Mesendoderm (in vitro differentiated cells): Measurements from ENCODE around the gene SLC22A5.

Source experiments
- DNase-seq: peaks from one replicate; pipeline ENCODE4 v3.0.0; 2013
- H2AK5ac ChIP-seq: 2 replicates; pipeline ENCODE4 v1.6.1; 2013; ENCODE audit warnings: low read length, inconsistent platforms
- H2BK120ac ChIP-seq: 2 replicates; pipeline ENCODE4 v1.6.1; 2013; ENCODE audit warnings: low read depth, mild to moderate bottlenecking, low read length, moderate library complexity, mixed read lengths
- H2BK15ac ChIP-seq: replicated peaks from 2 replicates; pipeline ENCODE4 v1.6.1; 2013; ENCODE audit warnings: low read depth, mild to moderate bottlenecking, moderate library complexity
- H2BK5ac ChIP-seq: 2 replicates; pipeline ENCODE4 v1.6.1; 2013; ENCODE audit warnings: low read length, inconsistent platforms
- H3K18ac ChIP-seq: 2 replicates; pipeline ENCODE4 v1.6.1; 2013; ENCODE audit warnings: mild to moderate bottlenecking, low read length, mixed read lengths
- H3K23ac ChIP-seq: one replicate; pipeline ENCODE4 v1.6.1; 2013; ENCODE audit warnings: low read length
- H3K27ac ChIP-seq: 2 replicates; pipeline ENCODE4 v1.5.1; 2013; ENCODE audit warnings: low read depth, mild to moderate bottlenecking, inconsistent platforms, low read length, moderate library complexity
- H3K27me3 ChIP-seq: 2 replicates; pipeline ENCODE4 v1.6.1; 2013; ENCODE audit warnings: low read length, control low read depth, mild to moderate bottlenecking, inconsistent platforms; ENCODE audit not compliant: insufficient read depth, poor library complexity
- H3K36me3 ChIP-seq: 2 replicates; pipeline ENCODE4 v1.6.1; 2013; ENCODE audit warnings: low read length, inconsistent platforms; ENCODE audit not compliant: control insufficient read depth, insufficient read depth
- H3K4ac ChIP-seq: one replicate; pipeline ENCODE4 v1.6.1; 2013; ENCODE audit warnings: low read depth, mild to moderate bottlenecking, low read length, moderate library complexity
- H3K4me1 ChIP-seq: 2 replicates; pipeline ENCODE4 v1.6.1; 2013; ENCODE audit warnings: low read depth, low read length, inconsistent platforms; ENCODE audit not compliant: control insufficient read depth
- H3K4me2 ChIP-seq: 2 replicates; pipeline ENCODE4 v1.6.1; 2013; ENCODE audit warnings: low read length
- H3K4me3 ChIP-seq: 2 replicates; pipeline ENCODE4 v1.5.1; 2013; ENCODE audit warnings: mild to moderate bottlenecking, low read length
- H3K56ac ChIP-seq: one replicate; pipeline ENCODE4 v1.6.1; 2013; ENCODE audit warnings: low read length
- H3K79me1 ChIP-seq: 2 replicates; pipeline ENCODE4 v1.6.1; 2013; ENCODE audit warnings: low read length, inconsistent platforms
- H3K79me2 ChIP-seq: 2 replicates; pipeline ENCODE4 v1.6.1; 2013; ENCODE audit warnings: mild to moderate bottlenecking, low read length; ENCODE audit not compliant: control insufficient read depth, insufficient read depth
- H3K9ac ChIP-seq: 2 replicates; pipeline ENCODE4 v1.6.1; 2013; ENCODE audit warnings: low read length, inconsistent platforms
- H4K5ac ChIP-seq: one replicate; pipeline ENCODE4 v1.6.1; 2013; ENCODE audit warnings: low read length
- H4K8ac ChIP-seq: one replicate; pipeline ENCODE4 v1.6.1; 2013; ENCODE audit warnings: low read depth, mild to moderate bottlenecking, control low read depth, low read length, moderate library complexity
- WGBS: extraction: QIAGEN DNeasy Blood & Tissue Kit; methylation state at CpG from one replicate; pipeline ENCODE4 v1.1.7; 2013; ENCODE audit warnings: low lambda C conversion rate, missing lambda C conversion rate; ENCODE audit not compliant: insufficient coverage; ENCODE audit errors: extremely low coverage; 5-methylcytosine and 5-hydroxymethylcytosine counted together

The SLC22A5 gene

GRCh38 chr5:132372542-132372941, 3.0 kb downstream of the SLC22A5 start:
- H3K4ac ChIP-seq, result no peak overlapping the region
- no peak overlapping the region for H4K8ac ChIP-seq
- H3K4me1 ChIP-seq, result no peaks in the 10 kb centered on the region
- H4K5ac ChIP-seq, result no peak overlapping the region
- H2BK120ac ChIP-seq, result no peak overlapping the region
- H3K27me3 ChIP-seq, result no peaks in the 10 kb centered on the region
- no peak overlapping the region for H2AK5ac ChIP-seq
- no peak overlapping the region for H3K56ac ChIP-seq
- H3K18ac ChIP-seq, result no peak overlapping the region
- H3K79me2 ChIP-seq, result no peaks in the 10 kb centered on the region
- no peaks in the 10 kb centered on the region for H3K79me1 ChIP-seq
- no peak overlapping the region for H3K23ac ChIP-seq
- no peak overlapping the region for H3K4me2 ChIP-seq
- H3K36me3 ChIP-seq, result no peaks in the 10 kb centered on the region
- no peak for DNase-seq
- no peak overlapping the region for H2BK15ac ChIP-seq
- H3K9ac ChIP-seq, result no peak overlapping the region
- H3K4me3 ChIP-seq, result no peak overlapping the region
- no peak overlapping the region for H3K27ac ChIP-seq
- H2BK5ac ChIP-seq, result no peak overlapping the region

GRCh38 chr5:132375957-132376356, 6.4 kb downstream of the SLC22A5 start:
- H3K4me1 ChIP-seq, result no peaks in the 10 kb centered on the region
- no peak overlapping the region for H3K23ac ChIP-seq
- H3K9ac ChIP-seq, result no peak overlapping the region
- H3K79me1 ChIP-seq, result no peaks in the 10 kb centered on the region
- no peak overlapping the region for H2AK5ac ChIP-seq
- no peaks in the 10 kb centered on the region for H3K27me3 ChIP-seq
- no peak overlapping the region for H4K5ac ChIP-seq
- no peak overlapping the region for H2BK120ac ChIP-seq
- no peak overlapping the region for H3K18ac ChIP-seq
- no peak overlapping the region for H2BK5ac ChIP-seq
- H3K4ac ChIP-seq, result no peak overlapping the region
- no peak overlapping the region for H4K8ac ChIP-seq
- H3K27ac ChIP-seq, result no peak overlapping the region
- H2BK15ac ChIP-seq, result no peak overlapping the region
- H3K79me2 ChIP-seq, result no peaks in the 10 kb centered on the region
- H3K36me3 ChIP-seq, result no peaks in the 10 kb centered on the region
- no CpG with 5 or more reads among the region's 3 CpGs for WGBS
- H3K56ac ChIP-seq, result no peak overlapping the region
- no peak overlapping the region for H3K4me2 ChIP-seq
- no peak for DNase-seq
- H3K4me3 ChIP-seq, result no peak overlapping the region

GRCh38 chr5:132376694-132377641, 7.5 kb downstream of the SLC22A5 start:
- Histone ChIP-seq H3K9ac (no peak overlapping the region), H4K8ac (no peak overlapping the region), H3K4me3 (no peak overlapping the region), H2BK120ac (no peak overlapping the region), H2BK15ac (no peak overlapping the region), H3K27ac (no peak overlapping the region), H2AK5ac (no peak overlapping the region), H3K27me3 (no peaks in the 10 kb centered on the region), H3K36me3 (no peaks in the 10 kb centered on the region), H3K4ac (no peak overlapping the region), H3K56ac (no peak overlapping the region), H3K4me2 (no peak overlapping the region), H3K79me1 (no peaks in the 10 kb centered on the region), H3K79me2 (no peaks in the 10 kb centered on the region), H3K18ac (no peak overlapping the region), H3K23ac (no peak overlapping the region), H2BK5ac (no peak overlapping the region), H4K5ac (no peak overlapping the region), H3K4me1 (no peaks in the 10 kb centered on the region)
- no CpG with 5 or more reads among the region's 16 CpGs for WGBS
- DNase-seq, result no peak

- Histone ChIP-seq H3K56ac (no peak overlapping the region), H3K36me3 (no peaks in the 10 kb centered on the region), H2BK15ac (no peak overlapping the region), H3K27me3 (no peaks in the 10 kb centered on the region), H3K4ac (no peak overlapping the region), H3K4me2 (no peak overlapping the region), H2AK5ac (no peak overlapping the region), H2BK5ac (no peak overlapping the region), H3K23ac (no peak overlapping the region), H2BK120ac (no peak overlapping the region), H3K79me1 (no peaks in the 10 kb centered on the region), H3K9ac (no peak overlapping the region), H3K4me1 (no peaks in the 10 kb centered on the region), H4K5ac (no peak overlapping the region), H3K18ac (no peak overlapping the region), H3K27ac (no peak overlapping the region), H3K79me2 (no peaks in the 10 kb centered on the region), H4K8ac (no peak overlapping the region), H3K4me3 (no peak overlapping the region)
- no CpG with 5 or more reads among the region's 7 CpGs for WGBS
- no peak for DNase-seq
Observed at GRCh38 chr5:132377738-132378137, 8.2 kb downstream of the SLC22A5 start.

- no peaks in the 10 kb centered on the region for H3K79me1 ChIP-seq
- no peak overlapping the region for H3K9ac ChIP-seq
- no peak overlapping the region for H3K23ac ChIP-seq
- H3K4me1 ChIP-seq, result no peaks in the 10 kb centered on the region
- H3K27ac ChIP-seq, result no peak overlapping the region
- no peak overlapping the region for H4K8ac ChIP-seq
- no peak overlapping the region for H3K4me2 ChIP-seq
- no peak overlapping the region for H3K56ac ChIP-seq
- H3K4ac ChIP-seq, result no peak overlapping the region
- no peak overlapping the region for H3K4me3 ChIP-seq
- no peak overlapping the region for H2AK5ac ChIP-seq
- no CpG with 5 or more reads among the region's 3 CpGs for WGBS
- H3K36me3 ChIP-seq, result no peaks in the 10 kb centered on the region
- no peak overlapping the region for H4K5ac ChIP-seq
- DNase-seq, result no peak
- no peak overlapping the region for H2BK120ac ChIP-seq
- H3K27me3 ChIP-seq, result no peaks in the 10 kb centered on the region
- no peak overlapping the region for H2BK15ac ChIP-seq
- H3K79me2 ChIP-seq, result no peaks in the 10 kb centered on the region
- H3K18ac ChIP-seq, result no peak overlapping the region
- no peak overlapping the region for H2BK5ac ChIP-seq
Observed at GRCh38 chr5:132378580-132378979, 9.1 kb downstream of the SLC22A5 start.

- Histone ChIP-seq H3K9ac (no peak overlapping the region), H4K5ac (no peak overlapping the region), H3K4ac (no peak overlapping the region), H2BK120ac (no peak overlapping the region), H2AK5ac (no peak overlapping the region), H4K8ac (no peak overlapping the region), H3K56ac (no peak overlapping the region), H3K23ac (no peak overlapping the region), H3K36me3 (no peaks in the 10 kb centered on the region), H3K4me1 (no peaks in the 10 kb centered on the region), H3K18ac (no peak overlapping the region), H2BK5ac (no peak overlapping the region), H3K4me2 (no peak overlapping the region), H2BK15ac (no peak overlapping the region), H3K27ac (no peak overlapping the region), H3K27me3 (no peaks in the 10 kb centered on the region), H3K4me3 (no peak overlapping the region), H3K79me1 (no peaks in the 10 kb centered on the region), H3K79me2 (no peaks in the 10 kb centered on the region)
- WGBS, result no CpG with 5 or more reads among the region's 6 CpGs
- DNase-seq, result no peak
Observed at GRCh38 chr5:132380047-132380446, 10.5 kb downstream of the SLC22A5 start.
